Heart left ventricle (tissue), 16 donors: ENCODE measurements around the gene MICAL2. TPM values are rescaled to one million over a fixed set of nuclear protein-coding genes. Genes with fewer than 3 reads are reported as not detected.
A peak's percentile ranks its signal among the peaks of the same experiment; 100 is the strongest.

ENCODE experiments used
- ATAC-seq, 4 donors: fragments of 200-7000 bp; cut with Tn5 transposase; one replicate each; pipeline ENCODE4 v1.9.1; 2020 to 2022; ENCODE audit warnings: moderate library complexity in 4 of 4, mild to moderate bottlenecking in 3 of 4, moderate number of reproducible peaks in 1 of 4
- DNase-seq, 5 donors: peaks; one replicate each; pipeline ENCODE4 v3.0.0-alpha.2; 2020
- H3K27ac ChIP-seq, 12 donors: fragments of 200-600 bp; sonication (generic) in 4 of 12; one replicate each; pipeline versions ENCODE4 v1.5.0 to v1.8.0; 2016 to 2022; ENCODE audit warnings: mild to moderate bottlenecking in 2 of 12
- H3K27me3 ChIP-seq, 9 donors: fragments of 200-600 bp; sonication (generic) in 2 of 9; one replicate each; pipeline versions ENCODE4 v1.5.1 to v1.8.0; 2016 to 2022; ENCODE audit warnings: mild to moderate bottlenecking in 3 of 9
- H3K36me3 ChIP-seq, 9 donors: fragments of 200-600 bp; sonication (generic) in 2 of 9; one replicate each; pipeline versions ENCODE4 v1.5.0 to v1.8.0; 2018 to 2022; ENCODE audit warnings: mild to moderate bottlenecking in 2 of 9
- H3K4me1 ChIP-seq, 12 donors: fragments of 200-600 bp; sonication (generic) in 4 of 12; one replicate each; pipeline versions ENCODE4 v1.5.0 to v1.8.0; 2016 to 2022; ENCODE audit warnings: mild to moderate bottlenecking in 3 of 12
- H3K4me3 ChIP-seq, 12 donors: fragments of 200-600 bp; sonication (generic) in 4 of 12; one replicate each; pipeline versions ENCODE4 v1.5.0 to v1.8.0; 2017 to 2022; ENCODE audit warnings: mild to moderate bottlenecking in 9 of 12, moderate library complexity in 4 of 12
- H3K9me3 ChIP-seq, 12 donors: fragments of 200-600 bp; sonication (generic) in 4 of 12; one replicate each; pipeline versions ENCODE4 v1.5.0 to v1.8.0; 2016 to 2022; ENCODE audit warnings: mild to moderate bottlenecking in 1 of 12
- CTCF ChIP-seq, 12 donors: fragments of 200-600 bp; sonication (generic) in 4 of 12; IDR thresholded peaks; one replicate each; pipeline versions ENCODE4 v1.5.0 to v1.8.0; 2018 to 2022; ENCODE audit warnings: antibody characterized with exemption in 12 of 12, mild to moderate bottlenecking in 5 of 12
- POLR2A ChIP-seq, 2 donors: fragments of 450-650 bp; IDR thresholded peaks; one replicate each; pipeline ENCODE4 v1.6.1; 2017; ENCODE audit warnings: antibody characterized with exemption in 2 of 2, mild to moderate bottlenecking in 2 of 2, moderate library complexity in 2 of 2
- WGBS, 4 donors: extraction: QIAGEN DNeasy Blood & Tissue Kit in 2 of 4; methylation state at CpG; one replicate each; pipeline versions ENCODE4 v1.1.5 to v1.1.7; 2013 to 2018; 5-methylcytosine and 5-hydroxymethylcytosine counted together
- intact Hi-C, 10 donors: fragments of 100-400 bp; cut with DNase I; formaldehyde crosslinking; loops; one replicate each; pipeline versions ENCODE4 v1.11.1 to v1.14.2; 2022
- polyA plus RNA-seq, 2 donors: library from polyadenylated mRNA; stranded (reverse); fragments of 200-250 nt; gene quantifications; one replicate each; pipeline ENCODE4 v1.2.3, GENCODE V29; 2013
- total RNA-seq, 9 donors: library from RNA; depleted of rRNA in 2 of 9; stranded (reverse); fragments of >200 nt in 2 of 9; fragmentation: NEBNext Ultra II Directional in 3 of 9; extraction: Animal tissue kit (Norgen Biotek cat#: 25700) in 3 of 9; gene quantifications; one replicate each; pipeline versions ENCODE4 v1.1.0 to v1.2.4, GENCODE V29; 2016 to 2023
- donor health status: ischemic (EF 13 %, LVEDD 7.1; RV severe dilation, severe dysfunction).
- donor health status: healthy with polysubstance abuse.
- donor health status: DM: no; HTN: yes; CAD: no.
- donor health status: DM: no; HTN: no; CAD: no.
- donor health status: ischemic (EF 25% LVEDD 6.9; RV normal size, moderate dysfunction).
- donor health status: ischemic (EF 25% LVEDD 5.7; RV mildly dilated, moderate dysfunction).
- donor health status: healthy.
- donor health status: DM: yes; HTN: yes; CAD: no.
- donor health status: ischemic (EF 35%, LVEDD 5.7; RV mildly dilated, moderate dysfunction).
- donor health status: nonischemic (EF 11% LVEDD 7.7; RV severe dilation, severe dysfunction).
- donor health status: DM: yes; HTN: yes; CAD: no.
- donor health status: PGD.
- donor health status: ischemic (EF 29% LVEDD 5.4; RV normal size, mild dysfunction).
- donor health status: nonischemic (EF 23%, LVEDD 6.1; RV moderate dilation, normal function).

MICAL2 gene
- total and polyA plus RNA-seq, 11 donors, result 37.6 to 110 (median 86.4) TPM

GRCh38 chr11:12288212-12288930, 178.0 kb downstream of the MICAL2 start:
- H3K9me3 ChIP-seq, result no peaks in the 10 kb centered on the region

GRCh38 chr11:12288931-12289666, 178.7 kb downstream of the MICAL2 start:
- Histone ChIP-seq H3K36me3 (no peaks in the 10 kb centered on the region), H3K27ac (peak overlapping the region in 1 of 12 donors; percentile 88), H3K9me3 (no peaks in the 10 kb centered on the region), H3K4me1 (peaks cover 0 to 39% (median 22%) of the 10 kb centered on the region in 12 donors), H3K27me3 (no peaks in the 10 kb centered on the region), H3K4me3 (no peak overlapping the region)
- peak in 1 of 5 donors; percentile 14 for DNase-seq
- no peak for ATAC-seq
- 88 to 94% (median 91%) methylated on average over 12 to 14 of the region's 14 CpGs for WGBS, 4 donors
- TF ChIP-seq POLR2A (IDR thresholded peaks at IDR 0.05), result no peak
- TF ChIP-seq CTCF (IDR thresholded peaks at IDR 0.05), result peak in 2 of 12 donors; percentile 4 to 19
- intact Hi-C loops, result loop anchor here in 7 of 10 donors (10.0 kb wide), 6 partner anchors 204 to 896 kb away; no protein-coding TSS in a partner anchor

More at GRCh38 chr11:12288212-12288930, 178.0 kb downstream of the MICAL2 start:
- no peaks in the 10 kb centered on the region for H3K27me3 ChIP-seq
- TF ChIP-seq CTCF (IDR thresholded peaks at IDR 0.05) (peak; percentile 82 to 91 (median 88)), POLR2A (IDR thresholded peaks at IDR 0.05) (no peak)
- intact Hi-C loops, result loop anchor here in 7 of 10 donors (10.0 kb wide), 6 partner anchors 204 to 896 kb away; no protein-coding TSS in a partner anchor
- H3K4me3 ChIP-seq, result no peak overlapping the region
- no peaks in the 10 kb centered on the region for H3K36me3 ChIP-seq
- H3K4me1 ChIP-seq, result peaks cover 0 to 39% (median 22%) of the 10 kb centered on the region in 12 donors
- 38 to 54% (median 46%) methylated on average over 11 to 12 of the region's 12 CpGs for WGBS, 4 donors
- H3K27ac ChIP-seq, result peak overlapping the region in 7 of 12 donors; percentile 35 to 88 (median 67)
- DNase-seq (peak; percentile 73 to 89 (median 82)), ATAC-seq (peak; percentile 30 to 73 (median 63))

- Histone ChIP-seq H3K9me3 (no peaks in the 10 kb centered on the region), H3K36me3 (no peaks in the 10 kb centered on the region), H3K4me1 (peaks cover 0 to 39% (median 22%) of the 10 kb centered on the region in 12 donors), H3K27ac (peak overlapping the region in 1 of 12 donors; percentile 88), H3K27me3 (no peaks in the 10 kb centered on the region), H3K4me3 (no peak overlapping the region)
- WGBS, 4 donors, result 85 to 89% (median 87%) methylated on average over 7 of the region's 7 CpGs
- no peak for TF ChIP-seq POLR2A (IDR thresholded peaks at IDR 0.05)
- no peak for TF ChIP-seq CTCF (IDR thresholded peaks at IDR 0.05)
- ATAC-seq, result no peak
- no peak for DNase-seq
- intact Hi-C loops, result loop anchor here in 7 of 10 donors (5.0 to 10.0 kb wide), 7 partner anchors 205 to 895 kb away; no protein-coding TSS in a partner anchor
Measured at GRCh38 chr11:12289667-12290476, 179.5 kb downstream of the MICAL2 start.
